HG03354 (cell line): ENCODE data around the gene IFNGR2.
"Not testable (repeated sequence)": the region's sequence is repeated elsewhere in the genome, so short reads cannot be mapped to it uniquely, and the experiment has no call there.

ENCODE experiments used
- ATAC-seq: cut with Tn5 transposase; IDR thresholded peaks from one replicate; pipeline ENCODE4 v1.9.1; 2021; ENCODE audit warnings: mild to moderate bottlenecking; ENCODE audit not compliant: unreplicated experiment, poor library complexity, severe bottlenecking

The IFNGR2 gene

DNA sequence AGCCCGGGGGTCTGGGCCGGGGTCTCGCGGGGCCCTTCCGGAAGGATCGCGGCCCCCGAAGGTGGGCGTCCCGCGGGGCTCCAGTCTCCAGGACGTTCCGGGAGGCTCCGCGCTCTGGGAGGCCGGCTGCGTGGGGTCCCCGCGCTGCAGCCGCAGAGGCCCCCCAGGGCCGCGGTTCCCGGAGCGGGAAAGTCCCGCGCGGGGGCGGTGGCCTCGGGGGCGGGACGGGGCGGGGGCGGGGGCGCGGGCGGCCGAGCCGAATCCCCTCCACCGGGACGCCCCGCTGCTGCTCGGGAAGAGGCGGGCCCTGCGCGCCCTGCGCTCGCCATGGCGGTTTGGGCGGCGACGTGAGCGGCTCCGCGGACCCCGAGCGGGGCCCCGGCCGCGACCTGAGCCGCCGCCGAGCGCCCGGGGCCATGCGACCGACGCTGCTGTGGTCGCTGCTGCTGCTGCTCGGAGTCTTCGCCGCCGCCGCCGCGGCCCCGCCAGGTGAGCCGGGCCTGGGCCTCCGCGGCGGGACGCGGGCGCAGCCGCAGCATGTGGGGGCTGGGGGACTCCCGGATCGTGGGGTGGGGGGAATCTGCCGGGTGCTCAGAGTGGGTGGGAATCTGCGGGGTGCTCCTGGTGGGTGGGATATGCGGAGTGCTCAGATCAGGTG lies at the start of gene IFNGR2:
IFNGR2 (plus strand) TSS at position 286 of the 658 bp plus-strand sequence; CDS start at position 417, 131 bp downstream.
- ATAC-seq: peak; percentile 42

GRCh38 chr21:33355355-33355754 lies 47.9 kb upstream of the IFNGR2 start:
- no peak for ATAC-seq

- ATAC-seq: no peak
These were observed 47.2 kb upstream of the IFNGR2 start for GRCh38 chr21:33355996-33356395.

GRCh38 chr21:33357177-33357576 lies 46.0 kb upstream of the IFNGR2 start:
- ATAC-seq: no peak

DNA sequence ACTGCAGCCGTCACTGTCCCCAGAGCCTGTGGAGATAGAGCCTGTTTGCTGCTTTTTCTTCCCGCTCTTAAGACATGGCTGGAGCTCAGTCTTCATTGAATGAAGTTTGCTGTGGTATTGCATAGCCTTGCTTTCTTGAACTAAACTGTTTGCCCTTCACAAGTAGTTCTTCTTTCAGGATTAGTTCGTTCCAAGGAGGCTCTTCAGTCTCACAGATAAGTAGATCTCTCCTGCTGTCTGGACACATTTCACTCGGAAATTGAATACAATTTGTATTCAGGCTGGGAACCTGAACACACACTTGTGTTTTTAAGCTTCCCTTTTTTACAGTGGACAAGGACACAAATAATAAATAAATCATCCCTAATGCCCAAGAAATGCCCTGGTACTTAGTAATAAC lies 43.8 kb upstream of the IFNGR2 start:
- no peak for ATAC-seq

- ATAC-seq: no peak
These were observed 42.9 kb upstream of the IFNGR2 start for GRCh38 chr21:33360281-33360680.

GRCh38 chr21:33360881-33361602 lies 42.2 kb upstream of the IFNGR2 start:
- peak; percentile 86 for ATAC-seq

GRCh38 chr21:33362044-33362555 lies 41.1 kb upstream of the IFNGR2 start:
- no peak for ATAC-seq

GRCh38 chr21:33363911-33364609 lies 39.2 kb upstream of the IFNGR2 start:
- ATAC-seq: not testable (repeated sequence)

- no peak for ATAC-seq
These were observed 38.4 kb upstream of the IFNGR2 start for GRCh38 chr21:33364830-33365229.

GRCh38 chr21:33367309-33367973 lies 35.8 kb upstream of the IFNGR2 start:
- no peak for ATAC-seq

DNA sequence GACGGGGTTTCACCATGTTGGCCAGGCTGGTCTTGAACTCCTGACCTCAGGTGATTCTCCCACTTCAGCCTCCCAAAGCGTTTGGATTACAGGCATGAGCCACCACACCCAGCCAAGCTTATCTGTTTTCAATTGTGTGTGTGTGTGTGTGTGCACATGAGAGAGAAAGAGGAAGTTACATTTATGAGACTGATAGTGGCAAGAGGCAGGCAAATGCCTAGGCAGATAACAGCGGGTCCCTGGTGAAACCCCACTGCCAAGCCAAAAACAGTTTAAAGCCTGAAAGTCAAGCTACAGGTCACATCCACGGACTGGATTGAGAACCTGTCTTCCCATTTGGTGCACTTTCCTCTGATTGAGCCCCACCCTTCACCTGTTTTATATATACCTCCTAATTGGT lies 35.1 kb upstream of the IFNGR2 start:
- ATAC-seq: no peak

DNA sequence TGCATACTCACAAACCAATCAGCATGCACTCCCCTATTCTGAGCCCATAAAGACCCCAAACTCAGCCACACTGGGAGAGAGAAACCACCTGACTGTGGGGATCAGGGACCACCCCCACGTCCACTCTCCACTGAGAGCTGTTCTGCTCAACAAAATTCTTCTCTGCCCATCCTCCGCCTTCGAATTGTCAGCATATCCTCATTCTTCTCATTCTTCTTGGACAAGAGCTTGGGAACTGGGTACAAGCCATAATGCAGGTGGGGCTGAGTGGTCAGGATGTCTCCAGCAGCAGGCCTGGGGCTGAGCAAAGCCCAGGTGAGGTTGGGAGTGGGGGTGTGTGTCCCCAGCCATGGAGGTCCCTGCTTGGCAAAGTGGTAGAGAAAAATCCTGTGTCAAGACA lies 34.6 kb upstream of the IFNGR2 start:
- ATAC-seq: no peak

DNA sequence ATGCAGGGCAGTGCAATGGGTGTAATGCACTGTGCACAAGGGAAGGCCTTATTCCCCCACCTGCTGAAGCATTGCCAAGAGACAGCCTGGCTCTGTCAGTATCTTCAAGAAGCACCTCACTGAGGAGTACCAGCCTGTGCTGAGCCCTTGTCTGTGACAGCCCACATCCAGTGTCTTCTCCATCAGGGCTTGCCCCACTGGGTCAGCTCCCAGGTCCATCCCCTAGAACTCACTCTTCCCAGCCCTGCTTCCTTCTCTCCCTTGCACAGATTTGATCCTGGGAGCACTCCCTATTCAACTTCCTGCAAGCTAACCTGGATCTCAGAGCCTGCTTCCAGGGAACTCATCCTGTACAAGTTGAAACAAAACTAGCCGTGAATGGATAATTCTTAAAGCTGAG lies 33.6 kb upstream of the IFNGR2 start:
- no peak for ATAC-seq

DNA sequence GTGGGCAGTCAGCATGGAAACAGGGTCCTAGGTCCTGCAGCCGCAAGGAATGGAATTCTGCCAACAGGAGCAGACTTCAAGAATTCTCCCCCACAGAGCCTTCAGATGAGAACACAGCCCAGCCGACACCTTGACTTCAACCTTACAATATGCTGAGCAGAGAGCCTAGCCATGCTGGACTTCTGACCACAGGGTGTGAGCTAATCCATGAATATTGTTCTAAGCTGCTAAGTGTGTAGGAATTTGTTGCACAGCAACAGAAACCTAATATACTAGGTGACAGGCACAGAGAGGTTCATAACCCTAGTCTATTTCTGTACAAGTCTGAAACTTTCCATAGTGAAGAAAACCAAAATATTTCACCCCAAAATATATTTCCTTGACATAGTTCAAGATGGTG lies 32.9 kb upstream of the IFNGR2 start:
- ATAC-seq: no peak

DNA sequence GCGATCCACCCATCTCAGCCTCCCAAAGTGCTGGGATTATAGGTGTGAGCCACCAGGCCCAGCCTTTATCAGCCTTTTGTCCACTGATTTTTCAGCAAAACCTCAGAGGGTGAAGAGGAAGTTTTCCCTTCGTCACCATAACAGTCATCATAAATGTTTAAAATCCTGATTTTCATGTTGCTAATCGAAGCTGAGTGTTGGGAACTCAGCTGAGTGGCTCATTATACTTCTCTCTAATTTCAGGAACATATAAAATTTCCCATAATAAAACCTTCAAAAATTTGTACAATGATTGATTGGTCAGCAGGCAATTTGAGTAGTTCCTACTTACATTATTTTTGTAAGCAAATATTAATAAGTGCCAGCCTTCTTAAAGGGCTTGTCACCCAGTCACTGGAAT lies 31.8 kb upstream of the IFNGR2 start:
- no peak for ATAC-seq

DNA sequence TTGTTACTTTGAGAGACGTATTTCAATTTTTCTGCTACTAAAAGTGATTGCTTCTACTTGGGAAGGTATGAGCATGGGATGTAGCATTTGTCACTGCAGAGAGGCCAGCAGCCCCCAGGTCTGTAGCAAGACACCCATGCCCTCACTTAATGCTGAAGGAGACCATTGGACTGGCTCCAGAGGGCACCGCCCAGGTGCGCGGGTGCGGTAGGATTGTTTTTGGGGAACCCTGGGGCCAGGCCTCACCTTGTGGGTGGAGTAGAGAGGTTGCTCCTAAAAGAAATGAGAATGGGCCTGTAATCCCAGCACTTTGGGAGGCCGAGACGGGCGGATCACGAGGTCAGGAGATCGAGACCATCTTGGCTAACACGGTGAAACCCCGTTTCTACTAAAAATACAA lies 30.6 kb upstream of the IFNGR2 start:
- no peak for ATAC-seq

GRCh38 chr21:33373451-33373850 lies 29.8 kb upstream of the IFNGR2 start:
- ATAC-seq: no peak

DNA sequence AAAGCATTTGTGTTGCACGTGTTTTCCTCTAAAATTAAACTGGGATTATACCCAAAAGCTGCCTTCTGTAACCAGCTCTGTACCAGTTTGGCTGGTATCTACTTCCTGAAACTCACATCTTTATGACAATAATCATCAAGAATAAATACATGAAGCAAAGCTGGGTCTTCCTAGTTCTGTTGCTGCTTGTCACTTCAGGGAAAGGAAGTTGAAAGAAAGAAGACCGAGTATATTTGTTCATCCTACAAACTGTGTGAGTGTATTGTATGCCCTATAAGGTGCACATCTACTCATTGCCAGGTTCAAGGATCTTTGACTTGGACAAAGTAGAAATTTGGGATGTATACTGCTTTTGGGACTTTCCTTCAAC lies 29.1 kb upstream of the IFNGR2 start:
- no peak for ATAC-seq

GRCh38 chr21:33374450-33375096 lies 28.6 kb upstream of the IFNGR2 start:
- ATAC-seq: peak; percentile 54
